ENCODE measurements around the gene RNH1. TPM values are rescaled to one million over a fixed set of nuclear protein-coding genes. Genes with fewer than 3 reads are reported as not detected.

The RNH1 gene
- total RNA-seq, 1 donor from 2014 or later, result 306 TPM

Other genes with a start within 250 kb of the RNH1 start
- gene NLRP6, start 228.8 kb downstream of the RNH1 start, total RNA-seq, result not detected in 2 replicates
- gene PGGHG, start 218.1 kb downstream of the RNH1 start, total RNA-seq, result 12.3 and 13.6 TPM in 2 replicates
- not detected in 2 replicates for gene IFITM5, start 207.7 kb downstream of the RNH1 start, total RNA-seq
- gene IFITM2, start 199.4 kb downstream of the RNH1 start, total RNA-seq, result 32.9 and 46.6 TPM in 2 replicates
- 1.7 and 7.9 TPM in 2 replicates for gene IFITM1, start 193.2 kb downstream of the RNH1 start, total RNA-seq
- gene IFITM3, start 186.4 kb downstream of the RNH1 start, total RNA-seq, result 44.4 and 45.8 TPM in 2 replicates
- 1.5 TPM in 2 replicates for gene B4GALNT4, start 137.7 kb downstream of the RNH1 start, total RNA-seq
- 0.26 and 0.67 TPM in 2 replicates for gene PKP3, start 113.0 kb downstream of the RNH1 start, total RNA-seq
- 27.6 and 39.6 TPM in 2 replicates for gene SIGIRR, start 92.2 kb downstream of the RNH1 start, total RNA-seq
- 0.07 TPM in 1 of 2 replicates, not detected in the other for gene ANO9, start 65.2 kb downstream of the RNH1 start, total RNA-seq
- 32.1 and 39.7 TPM in 2 replicates for gene PTDSS2, start 57.0 kb downstream of the RNH1 start, total RNA-seq
- 77.7 and 91.6 TPM in 2 replicates for gene HRAS, start 28.3 kb upstream of the RNH1 start, total RNA-seq
- 0.40 and 0.46 TPM in 2 replicates for gene LRRC56, start 30.3 kb upstream of the RNH1 start, total RNA-seq
- gene LMNTD2, start 53.5 kb upstream of the RNH1 start, total RNA-seq, result 0.56 and 0.86 TPM in 2 replicates
- 11.5 and 14.4 TPM in 2 replicates for gene RASSF7, start 53.7 kb upstream of the RNH1 start, total RNA-seq
- gene PHRF1, start 69.2 kb upstream of the RNH1 start, total RNA-seq, result 28.0 and 29.5 TPM in 2 replicates
- gene IRF7, start 108.7 kb upstream of the RNH1 start, total RNA-seq, result 8.7 and 16.5 TPM in 2 replicates
- gene CDHR5, start 117.7 kb upstream of the RNH1 start, total RNA-seq, result not detected in 2 replicates
- not detected in 2 replicates for gene SCT, start 119.9 kb upstream of the RNH1 start, total RNA-seq
- gene DRD4, start 130.0 kb upstream of the RNH1 start, total RNA-seq, result not detected in 2 replicates
- gene DEAF1, start 188.0 kb upstream of the RNH1 start, total RNA-seq, result 45.1 and 66.1 TPM in 2 replicates
- gene TMEM80, start 188.6 kb upstream of the RNH1 start, total RNA-seq, result 8.4 and 9.7 TPM in 2 replicates
- gene EPS8L2, start 199.0 kb upstream of the RNH1 start, total RNA-seq, result 2.0 and 3.0 TPM in 2 replicates
- 278 and 283 TPM in 2 replicates for gene TALDO1, start 240.2 kb upstream of the RNH1 start, total RNA-seq

Measured in pulmonary artery endothelial cell (primary cell).